HG03045 (cell line): ENCODE data around the gene UPK1B.
"Not testable (repeated sequence)": the region's sequence is repeated elsewhere in the genome, so short reads cannot be mapped to it uniquely, and the experiment has no call there.

Experiments used
- ATAC-seq: cut with Tn5 transposase; IDR thresholded peaks from one replicate; pipeline ENCODE4 v1.9.1; 2021; ENCODE audit warnings: mild to moderate bottlenecking, moderate library complexity; ENCODE audit not compliant: unreplicated experiment

The UPK1B gene

DNA sequence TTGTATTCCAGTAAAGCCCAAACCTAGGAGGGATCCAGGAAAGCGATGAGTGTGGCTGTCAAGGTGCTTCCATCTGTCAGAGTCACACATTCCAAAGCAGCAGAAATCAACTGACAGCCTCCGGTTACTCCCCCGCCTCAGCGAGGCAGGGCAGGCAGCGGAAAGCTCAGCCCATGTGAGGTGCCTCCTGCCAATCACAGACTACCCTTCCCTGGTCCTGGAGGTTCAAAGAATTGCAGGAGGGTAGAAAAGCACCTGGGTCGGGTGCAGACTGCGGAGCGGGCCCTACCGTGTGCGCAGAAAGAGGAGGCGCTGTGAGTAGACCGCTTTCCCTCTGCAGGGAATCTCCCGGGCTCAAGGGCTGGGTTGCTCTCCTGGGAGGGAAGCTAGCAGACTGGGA, at the start of gene UPK1B:
Gene UPK1B (plus strand): TSS at position 274 of the 400 bp plus-strand sequence. CDS start 13,144 bp downstream, outside the sequence.
- ATAC-seq: no peak

DNA sequence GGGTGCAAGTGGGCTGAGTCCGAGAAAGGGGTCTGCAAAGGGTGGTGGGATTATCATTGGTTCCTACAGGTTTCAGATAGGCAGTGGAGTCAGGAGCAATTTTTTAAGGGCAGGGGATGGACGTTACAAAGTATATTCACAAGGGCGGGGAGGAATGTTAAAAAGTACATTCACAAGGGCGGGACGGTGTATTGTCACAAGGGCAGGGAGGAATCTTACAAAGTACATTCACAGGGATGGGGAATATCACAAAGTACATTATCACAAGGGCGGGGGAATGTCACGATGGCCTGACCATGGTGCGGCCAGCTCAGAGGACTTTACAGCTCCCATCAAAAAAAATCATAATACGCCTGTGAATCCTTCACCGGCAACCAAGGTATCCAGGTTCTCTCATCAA, 48.1 kb upstream of the UPK1B start:
- ATAC-seq: no peak

DNA sequence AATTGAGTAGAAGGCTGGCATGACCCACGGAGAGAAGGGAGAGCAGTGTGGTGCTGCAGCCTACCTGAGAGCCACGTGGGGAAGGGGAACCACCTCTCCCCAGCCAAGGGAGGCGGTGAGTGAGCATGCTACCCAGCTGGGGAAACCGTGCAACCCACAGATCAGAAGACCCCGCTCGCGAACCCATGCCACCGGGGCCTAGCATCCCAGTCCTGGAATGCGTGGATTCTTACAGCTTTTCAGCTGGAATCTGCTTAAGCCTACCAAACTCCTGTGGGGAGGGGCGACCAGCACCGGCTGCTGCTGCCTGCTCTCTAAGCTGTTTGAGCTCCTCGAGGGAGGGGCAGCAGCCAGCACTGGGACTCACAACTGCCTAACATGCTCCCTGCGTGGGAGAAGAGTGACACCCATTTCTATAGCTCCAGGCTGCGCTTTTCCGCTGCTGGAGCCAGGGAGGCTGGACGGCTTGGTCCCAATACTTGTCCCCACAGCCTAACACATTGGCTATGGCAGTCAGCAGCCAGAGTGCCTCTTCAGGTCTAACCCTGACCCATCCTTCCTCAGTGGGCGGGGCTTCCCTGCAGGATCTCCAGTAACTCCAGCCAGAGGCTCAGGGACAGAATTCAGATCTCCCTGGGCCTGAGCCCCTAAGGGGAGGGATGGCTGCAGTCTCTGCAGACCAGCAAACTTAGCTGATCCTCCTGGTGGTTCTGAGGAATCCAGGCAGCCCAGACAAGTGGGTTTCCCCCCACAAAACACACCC, 47.5 kb upstream of the UPK1B start:
- no peak for ATAC-seq

DNA sequence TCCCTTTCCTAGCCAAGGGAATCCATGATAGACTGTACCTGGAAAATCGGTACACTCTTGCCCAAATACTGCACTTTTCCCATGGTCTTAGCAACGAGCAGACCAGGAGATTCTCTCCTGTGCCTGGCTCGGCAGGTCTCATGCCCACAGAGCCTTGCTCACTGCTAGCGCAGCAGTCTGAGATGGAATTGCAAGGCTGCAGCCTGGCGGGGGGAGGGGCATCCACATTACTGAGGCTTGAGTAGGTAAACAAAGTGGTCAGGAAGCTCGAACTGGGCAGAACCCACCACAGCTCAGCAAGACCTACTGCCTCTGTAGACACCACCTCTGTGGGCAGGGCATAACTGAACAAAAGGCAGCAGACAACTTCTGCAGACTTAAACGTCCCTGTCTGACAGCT, 43.1 kb upstream of the UPK1B start:
- ATAC-seq: not testable (repeated sequence)

DNA sequence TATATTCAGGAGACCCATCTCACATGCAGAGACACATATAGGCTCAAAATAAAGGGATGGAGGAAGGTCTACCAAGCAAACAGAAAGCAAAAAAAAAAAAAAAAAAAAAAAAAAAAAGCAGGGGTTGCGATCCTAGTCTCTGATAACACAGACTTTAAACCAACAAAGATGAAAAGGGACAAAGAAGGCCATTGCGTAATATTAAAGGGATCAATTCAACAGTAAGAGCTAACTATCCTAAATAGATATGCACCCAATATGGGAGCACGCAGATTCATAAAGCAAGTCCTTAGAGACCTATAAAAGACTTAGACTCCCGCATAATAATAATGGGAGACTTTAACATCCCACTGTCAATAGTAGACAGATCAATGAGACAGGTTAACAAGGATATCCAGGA, 41.1 kb upstream of the UPK1B start:
- not testable (repeated sequence) for ATAC-seq

DNA sequence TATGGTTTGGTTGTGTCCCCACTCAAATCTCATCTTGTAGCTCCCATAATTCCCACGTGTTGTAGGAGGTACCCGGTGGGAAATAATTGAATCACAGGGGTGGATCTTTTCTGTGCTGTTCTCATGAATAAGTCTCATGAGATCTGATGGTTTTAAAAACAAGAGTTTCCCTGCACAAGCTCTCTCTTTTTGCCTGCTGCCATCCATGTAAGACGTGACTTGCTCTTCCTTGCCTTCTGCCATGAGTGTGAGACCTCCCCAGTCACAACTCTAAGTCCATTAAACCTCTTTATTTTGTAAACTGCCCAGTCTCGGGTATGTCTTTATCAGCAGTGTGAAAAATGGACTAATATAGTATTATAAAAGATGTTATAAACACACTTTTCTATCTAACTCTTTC, 34.0 kb upstream of the UPK1B start:
- ATAC-seq: not testable (repeated sequence)

DNA sequence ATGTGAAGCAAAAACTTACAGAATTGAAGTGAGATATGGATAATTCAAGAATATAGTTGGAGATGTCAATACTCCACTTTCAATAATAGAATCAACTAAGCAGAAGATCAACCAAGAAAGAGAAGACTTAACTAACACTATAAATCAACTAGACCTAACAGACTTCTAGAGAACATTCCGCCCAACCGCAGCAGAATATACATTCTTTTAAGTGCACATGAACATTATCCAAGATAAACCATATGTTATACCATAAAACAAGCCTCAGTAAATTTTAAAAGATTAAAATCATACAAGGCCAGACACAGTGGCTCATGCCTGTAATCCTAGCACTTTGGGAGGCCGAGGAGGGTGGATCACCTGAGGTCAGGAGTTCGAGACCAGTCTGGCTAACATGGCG, 32.9 kb upstream of the UPK1B start:
- ATAC-seq: no peak

DNA sequence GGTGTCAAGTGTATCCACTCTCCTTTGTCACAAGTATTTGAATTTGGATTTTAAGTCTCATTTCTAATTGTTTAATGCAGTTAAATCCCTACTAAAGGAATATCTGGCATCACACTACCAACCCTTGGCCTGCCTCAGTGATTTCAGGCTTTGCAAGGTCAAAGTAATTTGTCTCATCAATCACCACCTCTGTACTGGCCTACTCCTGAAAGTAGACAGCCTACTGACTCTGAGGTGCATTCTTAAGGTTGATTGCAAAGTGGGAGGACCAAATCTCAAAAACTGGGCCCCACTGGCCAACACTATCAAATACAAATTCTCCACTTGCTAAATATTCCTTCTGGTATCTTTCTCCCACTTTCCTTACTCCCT, 28.3 kb upstream of the UPK1B start:
- ATAC-seq: no peak

DNA sequence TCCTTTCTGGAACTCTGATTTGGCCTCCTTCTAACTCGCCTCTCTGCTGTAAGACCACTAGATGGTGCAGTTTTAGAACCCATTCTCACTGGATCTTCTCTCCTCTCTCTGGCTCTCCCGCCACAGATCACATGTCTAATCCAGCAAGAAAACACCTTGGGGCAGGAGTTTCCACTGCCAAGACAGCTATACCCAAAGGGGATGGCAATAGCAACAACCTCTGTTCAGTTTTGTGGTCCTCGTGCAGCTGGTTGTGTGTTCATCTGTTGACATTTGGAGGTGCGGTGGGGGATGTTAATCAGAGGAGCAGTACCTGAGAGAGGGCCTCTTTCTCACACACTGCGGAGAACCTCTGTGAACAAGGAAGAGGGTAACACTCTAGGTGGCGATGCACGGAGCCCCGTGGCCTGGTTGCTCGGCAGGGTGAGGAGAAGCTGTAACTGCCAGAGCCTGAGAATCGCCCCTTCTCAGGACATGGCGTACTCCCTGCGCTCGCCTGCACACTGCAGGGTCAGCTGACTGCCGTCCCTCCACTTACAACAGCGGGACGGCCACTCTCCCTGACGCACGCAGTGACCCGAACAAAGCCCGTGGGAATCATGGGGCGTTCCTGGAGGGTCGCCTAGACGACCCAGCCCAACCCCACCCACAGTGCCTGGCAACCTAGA, 27.8 kb upstream of the UPK1B start, which contains the start of gene TEX55:
Gene TEX55 (plus strand): TSS at position 666 of the 668 bp plus-strand sequence. CDS start 25 bp downstream, outside the sequence.
- ATAC-seq: no peak

DNA sequence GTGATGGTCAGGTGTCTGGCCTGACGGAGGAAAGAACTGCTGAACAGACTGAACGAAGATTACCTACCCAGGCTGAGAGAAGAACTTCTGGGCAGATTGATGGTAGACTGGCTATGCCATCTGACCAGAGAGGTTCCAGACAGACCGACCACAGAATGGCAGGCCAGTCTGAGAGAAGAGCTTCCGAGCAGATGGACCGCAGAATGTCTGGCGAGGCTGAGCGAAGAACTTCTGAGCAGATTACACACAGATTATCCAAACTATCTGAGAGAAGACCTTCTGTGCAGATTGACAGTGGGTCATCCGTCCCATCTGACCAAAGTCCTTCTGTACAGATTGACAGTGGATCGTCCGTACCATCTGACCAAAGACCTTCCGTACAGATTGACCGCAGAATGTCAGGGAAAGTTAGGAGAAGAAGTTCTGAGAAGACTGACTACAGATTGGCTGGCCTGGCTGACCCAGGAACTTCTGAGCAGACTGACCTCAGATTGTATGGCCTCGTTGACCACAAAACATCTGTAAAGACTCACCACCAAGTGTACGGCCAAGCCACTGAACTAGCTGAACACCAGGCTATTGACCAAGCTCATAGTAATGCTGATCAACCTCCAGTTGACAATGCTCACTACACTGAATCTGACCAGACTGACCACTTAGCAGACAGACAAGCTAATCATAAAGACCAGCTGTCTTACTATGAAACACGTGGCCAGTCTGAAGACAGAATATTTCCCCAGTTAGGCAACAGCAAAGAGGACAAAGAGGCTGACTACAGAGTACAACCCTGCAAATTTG, 26.6 kb upstream of the UPK1B start:
- no peak for ATAC-seq

DNA sequence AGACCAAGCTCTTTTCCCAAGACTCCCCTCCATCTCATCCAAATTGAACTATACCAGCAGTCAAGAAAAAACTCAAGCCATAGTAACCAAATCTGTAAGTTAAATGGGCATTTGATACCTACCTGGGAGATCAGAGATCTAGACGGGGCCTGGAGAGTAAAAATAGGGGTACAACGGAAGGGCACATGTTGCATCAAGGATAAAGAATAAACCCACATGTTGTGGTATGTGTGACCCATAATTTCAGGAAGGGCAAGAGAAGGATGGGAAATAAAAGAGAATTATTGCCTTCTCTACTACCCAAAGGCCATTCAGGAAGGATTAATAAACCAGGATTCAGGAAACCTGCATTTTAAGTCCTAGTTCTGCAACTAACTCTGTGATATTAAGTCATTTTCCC, 25.9 kb upstream of the UPK1B start:
- no peak for ATAC-seq

DNA sequence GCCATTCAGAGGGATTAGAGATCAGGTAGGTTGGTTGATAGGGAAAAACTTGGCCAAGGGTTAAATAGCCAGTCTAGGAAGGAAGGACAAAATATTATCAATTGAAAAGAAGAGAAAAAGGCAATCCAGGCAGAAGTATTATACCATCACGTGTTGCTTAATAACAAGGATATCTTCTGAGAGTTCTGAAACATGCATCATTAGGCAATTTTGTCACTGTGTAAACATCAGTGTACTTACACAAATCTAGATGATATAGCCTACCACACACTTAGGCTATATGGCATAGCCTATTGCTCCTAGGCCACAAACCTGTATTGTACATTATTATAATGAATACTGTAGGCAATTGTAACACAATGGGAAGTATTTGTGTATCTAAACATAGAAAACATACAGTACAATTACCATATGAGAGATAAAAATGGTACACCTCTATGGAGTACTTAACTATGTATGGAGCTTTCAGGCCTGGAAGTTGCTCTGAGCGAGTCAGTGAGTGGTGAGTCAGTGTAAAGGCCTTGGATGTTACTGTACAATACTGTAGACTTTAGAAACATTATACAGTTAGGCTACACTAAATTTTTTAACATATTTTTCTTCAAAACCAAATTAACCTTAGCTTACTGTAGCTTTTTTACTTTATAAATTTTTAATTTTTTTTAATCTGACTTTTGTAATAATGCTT, 24.8 kb upstream of the UPK1B start:
- no peak for ATAC-seq

DNA sequence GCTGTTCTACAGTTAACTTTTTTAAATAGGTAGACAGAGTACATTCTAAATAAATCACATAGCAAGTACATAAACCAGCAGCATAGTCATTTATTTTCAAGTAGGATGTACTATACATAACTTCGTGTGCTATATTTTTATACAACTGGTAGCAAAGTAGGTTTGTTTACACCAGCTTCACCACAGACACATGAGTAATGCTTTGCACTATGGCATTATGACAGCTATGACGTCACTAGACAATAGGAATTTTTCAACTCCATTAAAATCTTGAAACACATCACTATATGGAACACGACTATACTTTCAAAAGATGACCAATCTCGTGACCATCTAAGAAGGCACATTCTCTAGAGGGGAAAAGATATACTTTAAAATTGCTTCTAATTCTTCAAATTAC, 23.9 kb upstream of the UPK1B start:
- ATAC-seq: no peak

DNA sequence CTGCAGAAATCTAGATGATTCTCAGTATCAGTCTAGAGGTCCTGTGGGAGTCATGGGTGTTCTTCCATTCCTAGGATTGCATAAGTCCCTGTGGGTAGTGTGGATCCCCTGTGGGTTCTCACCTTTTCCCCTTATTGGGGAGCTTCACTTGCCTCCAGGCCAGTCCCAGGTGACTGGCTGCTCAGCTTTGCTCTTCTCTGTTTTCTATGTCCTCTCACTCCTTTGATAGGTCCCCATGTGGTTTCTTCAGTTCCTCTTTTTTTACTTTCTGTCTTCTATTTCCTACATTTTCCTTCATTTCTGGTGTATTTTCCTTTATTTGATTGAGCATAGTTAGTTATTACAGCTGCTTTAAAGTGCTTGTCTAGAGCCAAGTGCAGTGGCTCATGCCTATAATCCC, 16.5 kb upstream of the UPK1B start:
- no peak for ATAC-seq

DNA sequence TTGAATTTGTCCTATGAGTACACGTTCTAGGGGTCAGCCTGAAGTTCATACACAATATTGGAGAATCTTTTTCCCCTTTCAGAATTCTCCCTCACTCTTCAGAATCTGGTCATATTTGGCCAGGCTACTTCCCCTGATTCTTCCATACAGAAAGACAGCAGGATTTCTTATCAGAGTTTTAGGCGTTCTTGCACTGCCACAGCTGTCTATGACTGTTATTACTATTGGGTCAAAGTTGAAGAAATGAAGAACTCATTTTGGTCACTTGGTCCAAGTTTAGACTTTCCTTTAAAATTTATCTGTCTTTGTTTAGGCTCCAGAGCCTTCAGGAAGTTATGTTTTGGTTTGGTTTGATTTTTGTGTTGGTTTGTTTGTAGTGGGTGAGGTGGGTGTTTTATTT, 15.4 kb upstream of the UPK1B start:
- ATAC-seq: no peak

DNA sequence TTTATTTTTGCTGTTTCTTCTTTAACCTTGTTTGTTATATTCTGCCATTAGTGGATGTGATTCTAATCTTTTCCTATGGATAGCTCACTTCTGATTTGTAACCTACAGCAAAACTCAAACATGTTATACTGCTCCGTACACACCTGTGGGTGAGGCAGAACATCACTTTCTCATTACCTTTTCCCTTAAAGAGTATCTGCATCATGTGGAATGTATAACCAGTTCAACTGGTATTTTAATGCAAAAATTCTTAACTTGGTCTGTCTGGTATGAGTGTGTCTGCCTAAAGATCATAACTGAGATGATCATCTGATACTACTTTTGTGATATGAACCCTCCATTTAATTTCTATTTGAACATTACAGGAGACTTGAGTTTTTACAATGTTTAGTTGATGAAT, 13.0 kb upstream of the UPK1B start:
- ATAC-seq: no peak

DNA sequence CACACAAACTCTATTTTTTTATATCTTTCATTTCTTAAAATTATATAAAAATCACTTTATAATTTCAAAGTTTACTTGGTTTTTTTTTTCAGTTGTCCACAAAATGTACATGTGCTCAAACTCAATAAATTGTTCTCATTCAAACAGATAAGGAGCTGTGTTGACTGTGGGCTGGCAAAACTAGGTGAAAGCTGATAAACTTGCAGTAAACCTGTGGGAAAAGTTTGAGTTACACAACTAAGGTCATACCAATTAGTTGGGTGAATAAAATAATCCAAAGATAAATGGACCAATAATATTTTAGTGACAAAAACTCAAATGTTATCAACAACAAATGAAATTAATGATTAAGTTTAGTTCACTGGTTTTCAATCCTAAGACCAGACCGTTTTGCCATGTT, 12.6 kb upstream of the UPK1B start:
- no peak for ATAC-seq

DNA sequence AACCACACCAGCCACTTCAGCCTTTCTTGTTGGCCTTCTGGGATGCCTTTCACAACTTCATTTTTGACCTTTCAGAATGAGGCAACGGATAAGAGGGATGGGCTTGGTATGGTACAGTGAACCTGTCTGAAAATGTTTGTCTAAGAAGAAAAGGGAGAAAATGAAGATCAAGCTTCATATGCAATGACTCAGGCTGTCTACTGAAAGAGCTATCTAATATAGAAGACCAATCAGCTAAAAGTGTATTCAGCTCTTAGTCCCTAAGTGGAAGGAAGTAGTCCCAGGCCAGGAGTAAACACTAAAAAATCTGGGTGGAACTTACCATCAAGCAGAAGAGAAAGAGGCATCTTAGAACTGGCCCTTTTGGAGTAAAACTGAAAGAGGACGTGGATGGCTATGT, 12.2 kb upstream of the UPK1B start:
- no peak for ATAC-seq

DNA sequence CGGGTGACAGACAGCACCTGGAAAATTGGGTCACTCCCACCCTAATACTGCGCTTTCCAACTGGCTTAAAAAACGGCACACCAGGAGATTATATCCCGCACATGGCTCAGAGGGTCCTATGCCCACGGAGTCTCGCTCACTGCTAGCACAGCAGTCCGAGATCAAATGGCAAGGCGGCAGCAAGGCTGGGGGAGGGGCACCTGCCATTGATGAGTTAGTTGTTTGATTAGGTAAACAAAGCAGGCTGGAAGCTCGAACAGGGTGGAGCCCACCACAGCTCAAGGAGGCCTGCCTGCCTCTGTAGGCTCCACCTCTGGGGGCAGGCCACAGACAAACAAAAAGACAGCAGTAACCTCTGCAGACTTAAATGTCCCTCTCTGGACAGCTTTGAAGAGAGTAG, 8.7 kb upstream of the UPK1B start:
- not testable (repeated sequence) for ATAC-seq

DNA sequence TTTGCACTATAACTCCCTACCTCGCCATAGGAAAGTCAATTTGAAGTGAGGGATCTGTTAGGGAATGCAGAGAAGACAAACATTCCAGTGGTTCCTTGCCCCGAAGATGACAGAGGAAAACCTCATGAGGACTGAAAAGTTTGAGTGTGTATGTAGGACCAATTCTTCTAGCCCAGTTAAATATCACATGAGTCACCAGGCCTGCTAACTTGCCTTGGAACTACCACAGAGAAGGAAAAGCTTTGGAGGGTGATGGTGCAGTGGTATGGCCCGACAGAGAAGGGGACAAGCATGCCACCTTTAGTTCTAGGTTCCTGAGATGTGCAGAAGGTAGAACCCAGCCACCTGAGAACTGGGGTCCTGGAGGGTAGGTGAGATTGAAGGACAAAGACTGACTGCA, 2.6 kb upstream of the UPK1B start:
- no peak for ATAC-seq
